ENCODE measurements around the gene GSTM2.
"Not testable (repeated sequence)": the region's sequence is repeated elsewhere in the genome, so short reads cannot be mapped to it uniquely, and the experiment has no call there.

GSTM2 gene

DNA sequence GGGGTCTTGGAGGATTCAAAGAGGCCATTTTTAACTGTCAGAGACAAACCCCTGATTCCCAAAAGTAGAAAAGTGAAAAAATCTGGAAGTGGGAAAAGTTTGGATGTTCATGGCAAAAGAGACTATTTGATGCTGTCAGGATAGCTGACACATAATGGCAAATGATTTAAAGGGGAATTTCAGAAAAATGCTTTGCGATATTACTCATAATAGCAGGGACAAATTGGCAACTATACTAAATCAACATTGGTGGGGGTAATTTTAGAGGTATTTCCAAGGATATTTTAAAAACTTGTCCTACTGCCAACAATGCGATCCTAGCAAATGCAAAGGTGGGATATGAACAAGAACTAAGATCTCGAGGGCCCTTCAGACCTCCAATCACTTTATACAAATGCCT, 17.2 kb upstream of the GSTM2 start:
- DNase-seq = no peak

DNA sequence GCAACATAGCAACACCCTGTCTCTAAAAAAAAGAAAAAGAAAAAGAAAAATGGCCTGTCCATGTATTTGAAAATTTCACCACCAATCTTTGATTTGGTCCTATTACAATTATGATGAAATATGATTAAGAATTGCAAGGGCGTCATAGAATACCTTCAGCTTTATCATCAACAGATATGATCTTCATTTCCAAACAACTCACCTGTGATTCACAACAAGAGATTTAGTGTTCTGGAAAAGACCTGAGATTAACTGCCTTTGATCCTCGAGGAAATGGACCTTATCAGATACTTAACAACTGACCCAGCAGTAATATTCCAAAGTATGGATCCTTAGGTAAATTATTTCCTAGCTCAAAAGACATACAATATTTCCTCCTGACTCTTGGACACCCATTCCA, 15.5 kb upstream of the GSTM2 start:
- no peak for DNase-seq

DNA sequence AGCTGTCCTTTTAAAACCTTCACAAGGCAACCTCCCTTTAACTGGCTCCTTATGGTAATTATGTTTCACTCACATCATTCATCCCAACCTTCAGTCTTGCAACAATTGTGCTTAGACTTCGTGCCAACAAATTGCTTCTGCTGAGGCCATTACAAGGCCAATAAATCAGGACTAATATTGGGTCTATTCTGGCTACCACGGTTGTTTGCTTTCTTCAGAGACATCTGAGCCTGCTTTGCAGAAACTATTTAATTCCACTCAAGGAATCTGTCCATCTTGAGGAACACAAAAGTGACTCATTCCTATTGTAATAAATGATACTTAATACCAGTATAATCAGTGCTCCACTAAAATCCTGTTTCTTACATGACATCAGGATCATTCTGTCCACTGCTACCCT, 14.6 kb upstream of the GSTM2 start:
- DNase-seq = no peak

DNA sequence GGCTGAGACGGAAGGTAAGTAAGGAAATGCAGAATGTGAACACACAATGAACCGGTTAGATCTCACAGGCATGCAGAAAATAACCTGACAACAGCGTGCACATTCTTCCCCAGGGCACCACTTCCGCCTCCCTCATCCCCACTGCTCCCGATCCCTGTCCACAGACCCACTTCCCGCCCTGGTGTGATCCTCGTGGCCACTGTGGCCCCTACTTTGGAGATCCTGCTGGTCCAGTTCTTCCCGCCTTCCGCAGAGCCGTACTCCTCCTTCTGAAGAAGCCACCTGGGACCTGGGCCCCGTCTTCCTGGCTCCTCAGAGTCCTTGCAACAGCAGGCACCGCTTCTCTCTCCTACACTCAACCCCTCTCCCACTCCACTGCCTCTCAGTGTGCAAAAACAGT, 13.3 kb upstream of the GSTM2 start:
- DNase-seq = no peak

DNA sequence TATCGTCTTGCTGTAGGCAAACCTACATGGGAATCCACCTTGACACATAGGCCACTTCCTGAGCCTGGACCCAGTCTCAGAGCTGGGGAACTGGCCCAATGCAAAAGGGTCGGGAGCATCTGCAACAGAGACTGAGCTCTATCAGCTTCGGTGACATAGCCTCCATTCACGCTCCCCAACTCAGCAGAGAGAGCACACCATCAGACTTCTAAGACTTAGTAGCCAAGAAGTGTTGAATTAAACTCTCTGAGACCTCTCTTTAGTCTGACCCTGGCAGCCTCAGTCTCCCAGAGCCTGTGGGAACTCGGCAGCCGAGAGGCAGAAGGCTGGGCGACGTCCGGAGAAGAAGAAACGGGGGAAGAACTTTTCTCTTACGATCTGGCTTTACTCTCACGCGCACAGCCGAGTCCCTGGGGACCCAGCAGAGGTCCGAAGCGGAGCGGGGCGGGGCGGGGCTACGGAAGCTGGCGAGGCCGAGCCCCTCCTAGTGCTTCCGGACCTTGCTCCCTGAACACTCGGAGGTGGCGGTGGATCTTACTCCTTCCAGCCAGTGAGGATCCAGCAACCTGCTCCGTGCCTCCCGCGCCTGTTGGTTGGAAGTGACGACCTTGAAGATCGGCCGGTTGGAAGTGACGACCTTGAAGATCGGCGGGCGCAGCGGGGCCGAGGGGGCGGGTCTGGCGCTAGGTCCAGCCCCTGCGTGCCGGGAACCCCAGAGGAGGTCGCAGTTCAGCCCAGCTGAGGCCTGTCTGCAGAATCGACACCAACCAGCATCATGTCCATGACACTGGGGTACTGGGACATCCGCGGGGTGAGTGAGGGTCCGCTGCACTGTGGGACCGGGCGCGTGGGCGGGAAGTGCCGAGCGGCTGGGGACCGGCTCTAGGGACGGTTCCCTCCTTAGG, 12.0 kb upstream of the GSTM2 start, which contains the start of gene GSTM4:
Gene GSTM4, plus strand, starts transcription at position 485 of the 905 bp plus-strand sequence. Its CDS starts 291 bp downstream, at position 776.
- peak; percentile 75 for DNase-seq

DNA sequence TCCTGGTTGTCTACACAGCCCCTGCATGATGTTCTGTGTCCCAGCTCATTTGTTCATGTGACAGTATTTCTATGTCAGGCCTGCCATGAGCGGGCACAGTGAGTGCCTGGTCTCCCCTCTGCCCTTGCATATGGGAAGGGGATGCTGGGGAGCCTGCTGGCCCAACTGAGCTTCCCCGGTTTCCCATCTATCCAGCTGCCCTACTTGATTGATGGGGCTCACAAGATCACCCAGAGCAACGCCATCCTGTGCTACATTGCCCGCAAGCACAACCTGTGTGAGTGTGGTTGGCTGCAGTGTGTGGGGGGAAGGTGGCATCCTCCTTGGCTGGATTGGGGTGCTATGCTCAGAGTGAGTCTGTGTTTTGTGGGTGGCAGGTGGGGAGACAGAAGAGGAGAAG, 10.5 kb upstream of the GSTM2 start:
- no peak for DNase-seq

DNA sequence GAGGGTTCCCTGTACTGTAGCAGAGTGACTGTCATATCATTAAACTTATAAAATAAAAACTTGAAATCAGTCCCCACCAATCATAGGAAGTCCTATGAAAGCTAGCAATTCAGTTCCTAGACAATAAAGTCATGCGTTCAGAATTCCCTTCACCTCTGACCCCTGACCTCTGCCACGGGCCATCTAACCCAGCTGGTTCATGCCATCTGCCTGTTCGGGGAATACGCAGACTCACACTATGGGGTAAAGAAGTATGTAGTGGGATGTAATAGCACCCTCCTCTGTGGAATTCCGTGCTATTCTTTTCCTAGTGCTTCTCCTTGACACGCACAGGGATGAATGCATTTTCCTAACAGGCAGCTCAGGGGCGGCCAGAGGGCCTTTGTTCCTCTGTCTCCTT, 9.9 kb upstream of the GSTM2 start:
- DNase-seq = no peak

DNA sequence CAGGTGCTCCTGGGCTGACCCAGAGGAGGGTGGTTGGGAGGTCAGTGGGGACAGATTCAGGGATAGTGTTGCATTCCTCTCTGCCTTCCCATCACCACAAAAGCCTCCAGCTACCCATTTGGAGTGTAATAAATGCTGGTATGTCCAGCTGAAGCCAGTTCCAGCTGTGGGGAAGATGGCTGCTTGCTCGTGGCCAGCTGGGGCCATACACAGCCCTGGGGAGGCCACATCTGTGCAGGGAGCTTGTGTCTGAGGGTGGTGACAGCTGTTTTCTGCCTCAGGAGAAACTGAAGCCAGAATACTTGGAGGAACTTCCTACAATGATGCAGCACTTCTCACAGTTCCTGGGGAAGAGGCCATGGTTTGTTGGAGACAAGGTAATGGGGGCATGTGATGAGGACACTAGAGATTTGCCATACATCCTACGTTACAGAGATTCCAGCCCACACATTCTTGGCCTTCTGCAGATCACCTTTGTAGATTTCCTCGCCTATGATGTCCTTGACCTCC, 9.3 kb upstream of the GSTM2 start:
- no peak for DNase-seq

DNA sequence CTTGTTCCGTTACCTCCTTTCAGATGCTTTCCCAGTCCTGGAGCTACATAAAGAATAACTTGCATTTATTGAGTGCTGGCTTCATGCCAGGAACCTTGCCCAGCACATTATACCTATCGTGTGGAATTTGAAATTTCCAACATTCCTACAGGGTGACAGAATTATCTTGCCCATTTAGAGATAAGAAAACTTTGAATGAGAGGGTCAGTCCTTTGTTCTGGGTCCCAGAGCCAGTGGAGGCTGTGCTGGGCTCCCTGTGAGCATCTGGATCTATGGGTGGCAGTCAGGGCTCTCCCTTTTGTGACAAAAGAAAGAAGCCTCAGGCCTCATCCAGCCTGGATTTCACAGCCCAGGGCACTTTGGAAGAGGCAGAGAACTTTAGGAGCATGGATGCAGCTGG, 8.7 kb upstream of the GSTM2 start:
- no peak for DNase-seq

DNA sequence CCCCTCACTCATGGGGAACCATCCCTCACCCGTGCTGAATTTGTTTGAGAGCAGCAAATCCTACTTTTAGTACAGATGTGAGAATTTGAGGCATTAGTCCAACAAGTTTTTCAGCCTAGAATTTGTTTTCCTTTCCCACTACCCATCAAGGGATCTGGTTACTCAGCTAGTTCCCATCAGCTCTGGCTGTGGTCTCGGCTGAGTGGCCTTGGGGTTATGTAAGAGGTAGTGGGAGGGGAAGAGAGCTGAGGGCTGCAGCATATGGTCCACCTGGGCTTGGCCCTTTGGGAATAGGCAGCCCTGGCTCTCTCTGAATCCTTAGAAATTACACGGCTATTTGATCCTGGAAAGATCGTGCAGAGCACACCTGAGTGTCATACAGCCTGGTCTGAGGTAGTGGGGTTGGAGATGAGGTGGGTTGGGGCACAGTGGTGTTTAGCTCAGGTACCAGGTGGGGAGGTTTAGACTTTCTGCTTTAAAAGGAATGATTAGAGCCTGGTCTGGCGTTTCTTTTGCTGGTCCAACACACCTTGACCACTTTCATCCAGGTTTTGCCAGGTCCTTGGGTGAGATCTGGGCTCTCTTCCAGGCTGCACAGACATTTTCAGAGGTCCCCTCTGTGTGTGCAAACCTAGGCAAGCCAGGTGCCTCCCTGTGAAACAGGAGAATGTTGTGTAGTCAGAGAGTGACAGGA, 7.7 kb upstream of the GSTM2 start:
- DNase-seq = no peak

DNA sequence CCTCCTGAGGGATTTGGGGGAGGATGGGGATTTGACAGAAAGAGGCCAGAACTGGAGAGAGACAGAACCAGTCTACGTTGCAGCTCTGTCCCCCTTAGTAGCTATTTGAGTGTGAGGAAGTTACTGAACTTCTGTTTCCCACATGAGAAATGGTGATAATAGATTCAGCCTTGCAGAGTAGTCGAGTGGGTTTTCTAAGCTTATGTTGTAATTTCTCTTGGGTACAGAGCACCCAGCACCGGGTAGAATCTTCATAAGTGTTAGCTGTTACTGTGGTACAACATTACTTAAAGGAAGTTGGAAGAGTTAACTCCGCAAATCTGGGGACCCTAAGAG, 7.2 kb upstream of the GSTM2 start:
- not testable (repeated sequence) for DNase-seq

DNA sequence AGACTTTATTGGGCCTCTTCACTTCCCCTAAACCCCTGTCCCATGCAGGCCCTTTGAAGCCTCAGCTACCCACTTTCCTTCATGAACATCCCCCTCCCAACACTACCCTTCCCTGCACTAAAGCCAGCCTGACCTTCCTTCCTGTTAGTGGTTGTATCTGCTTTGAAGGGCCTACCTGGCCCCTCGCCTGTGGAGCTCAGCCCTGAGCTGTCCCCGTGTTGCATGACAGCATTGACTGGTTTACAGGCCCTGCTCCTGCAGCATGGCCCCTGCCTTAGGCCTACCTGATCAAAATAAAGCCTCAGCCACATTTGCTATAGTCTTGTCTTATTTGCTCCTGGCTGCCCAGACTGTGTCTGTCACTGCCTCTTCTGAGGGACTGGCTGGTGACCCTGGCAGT, 6.5 kb upstream of the GSTM2 start:
- no peak for DNase-seq

DNA sequence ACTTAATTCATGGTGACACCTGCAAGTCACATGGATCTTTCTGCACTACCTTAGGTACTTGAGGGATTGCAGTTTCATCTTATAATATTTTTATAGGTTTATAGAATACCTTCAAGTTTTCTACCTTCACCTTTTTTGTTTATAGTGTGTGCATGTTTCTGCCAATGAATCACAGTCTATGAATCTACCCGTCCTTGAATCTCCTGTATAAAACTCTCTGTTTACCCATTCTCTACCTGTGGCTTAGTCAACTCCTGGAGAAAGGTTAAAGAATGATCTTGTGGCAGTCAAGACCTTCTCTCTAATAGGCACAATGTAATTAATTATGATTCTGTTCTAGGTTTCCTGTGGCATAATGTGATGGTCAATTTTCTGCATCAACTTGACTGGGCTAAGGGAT, 3.2 kb upstream of the GSTM2 start:
- DNase-seq = no peak

DNA sequence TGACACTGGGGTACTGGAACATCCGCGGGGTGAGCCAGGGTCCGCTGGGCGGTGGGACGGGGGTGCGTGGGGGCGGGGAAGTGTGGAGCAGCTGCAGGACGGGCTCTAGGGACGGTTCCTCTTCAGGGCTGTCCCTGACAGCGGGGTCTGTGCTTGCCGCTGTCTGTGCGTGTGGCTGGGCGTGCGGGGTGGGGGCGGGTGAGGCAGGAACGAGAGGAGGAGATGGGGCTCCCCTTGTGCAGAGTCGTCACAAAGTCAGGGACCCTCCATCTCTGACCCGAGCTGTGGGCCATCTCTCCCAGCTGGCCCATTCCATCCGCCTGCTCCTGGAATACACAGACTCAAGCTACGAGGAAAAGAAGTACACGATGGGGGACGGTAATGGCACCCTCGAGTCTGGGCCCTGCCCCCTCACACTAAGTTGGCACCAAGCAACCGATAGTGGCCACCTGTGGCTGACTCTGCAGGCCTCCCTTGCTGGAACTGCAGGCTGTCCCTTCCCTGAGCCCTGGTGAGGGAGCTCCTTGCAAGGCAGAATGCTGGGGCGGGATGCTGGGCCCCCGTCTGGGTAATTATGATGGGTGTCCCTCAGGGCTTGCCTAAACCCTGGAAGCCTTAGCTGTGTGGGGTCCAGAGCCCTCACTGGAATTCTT, 392 bp downstream of the GSTM2 start:
- DNase-seq = no peak

DNA sequence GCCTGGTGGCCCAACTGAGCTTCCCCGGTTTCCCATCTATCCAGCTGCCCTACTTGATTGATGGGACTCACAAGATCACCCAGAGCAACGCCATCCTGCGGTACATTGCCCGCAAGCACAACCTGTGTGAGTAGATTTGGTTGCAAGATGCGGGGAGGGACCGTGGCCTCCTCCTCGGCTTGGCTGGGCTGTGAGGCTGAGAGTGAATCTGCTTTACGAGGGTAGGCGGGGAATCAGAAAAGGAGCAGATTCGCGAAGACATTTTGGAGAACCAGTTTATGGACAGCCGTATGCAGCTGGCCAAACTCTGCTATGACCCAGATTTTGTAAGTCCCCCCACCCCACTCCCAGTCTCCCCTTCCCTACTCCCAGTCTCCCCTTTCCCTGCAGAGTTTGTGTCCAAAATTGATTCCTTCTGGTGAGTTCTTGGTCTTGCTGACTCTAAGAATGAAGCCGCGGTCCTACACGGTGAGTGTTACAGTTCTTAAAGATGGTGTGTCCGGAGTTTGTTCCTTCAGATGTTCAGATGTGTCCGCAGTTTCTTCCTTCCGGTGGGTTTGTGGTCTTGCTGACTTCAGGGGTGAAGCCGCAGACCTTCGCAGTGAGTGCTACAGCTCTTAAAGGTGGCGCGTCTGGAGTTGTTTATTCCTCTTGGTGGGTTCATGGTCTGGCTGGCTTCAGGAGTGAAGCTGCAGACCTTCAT, 1.5 kb downstream of the GSTM2 start:
- DNase-seq = peak; percentile 32

DNA sequence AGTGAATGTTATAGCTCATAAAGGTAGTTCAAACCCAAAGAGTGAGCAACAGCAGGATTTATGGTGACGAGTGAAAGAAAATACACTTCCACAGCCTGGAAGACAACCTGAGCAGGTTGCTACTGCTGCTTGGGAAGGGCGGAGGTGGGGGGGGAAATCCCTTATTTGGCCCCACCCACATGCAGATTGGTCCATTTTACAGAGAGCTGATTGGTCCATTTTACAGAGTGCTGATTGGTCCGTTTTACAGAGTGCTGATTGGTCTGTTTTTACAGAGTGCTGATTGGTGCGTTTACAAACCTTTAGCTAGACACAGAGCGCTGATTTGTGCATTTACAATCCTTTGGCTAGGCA, 2.1 kb downstream of the GSTM2 start:
- DNase-seq = not testable (repeated sequence)

DNA sequence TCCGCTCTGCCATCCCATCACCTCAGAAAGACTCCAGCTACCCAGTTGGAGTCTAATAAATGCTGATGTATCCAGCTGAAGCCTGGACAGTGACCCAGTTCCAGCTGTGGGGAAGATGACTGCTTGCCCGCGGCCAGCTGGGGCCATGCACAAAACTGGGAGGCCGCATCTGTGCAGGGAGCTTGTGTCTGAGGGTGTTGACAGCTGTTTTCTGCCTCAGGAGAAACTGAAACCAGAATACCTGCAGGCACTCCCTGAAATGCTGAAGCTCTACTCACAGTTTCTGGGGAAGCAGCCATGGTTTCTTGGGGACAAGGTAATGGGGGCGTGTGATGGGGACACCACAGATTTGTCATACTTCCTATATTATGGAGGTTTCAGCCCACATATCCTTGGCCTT, 3.2 kb downstream of the GSTM2 start:
- peak; percentile 0 for DNase-seq

DNA sequence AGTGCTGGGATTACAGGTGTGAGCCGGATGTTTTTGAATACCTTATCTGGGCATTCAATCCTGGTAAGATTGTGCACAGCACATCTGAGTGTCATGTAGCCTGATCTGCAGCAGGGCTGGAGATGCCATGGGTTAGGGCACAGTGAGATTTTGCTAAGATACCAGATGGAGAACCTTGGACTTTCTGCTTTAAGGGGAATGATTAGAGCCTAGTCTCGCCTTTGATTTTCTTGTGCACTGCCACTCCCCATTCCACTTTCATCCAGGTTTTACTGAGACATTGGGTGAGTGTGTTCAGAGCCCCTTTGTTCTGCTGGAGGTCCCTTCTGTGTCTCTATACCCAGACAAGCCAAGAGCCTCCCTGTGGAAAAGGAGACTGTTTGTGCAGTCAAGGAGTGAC, 6.0 kb downstream of the GSTM2 start:
- not testable (repeated sequence) for DNase-seq

DNA sequence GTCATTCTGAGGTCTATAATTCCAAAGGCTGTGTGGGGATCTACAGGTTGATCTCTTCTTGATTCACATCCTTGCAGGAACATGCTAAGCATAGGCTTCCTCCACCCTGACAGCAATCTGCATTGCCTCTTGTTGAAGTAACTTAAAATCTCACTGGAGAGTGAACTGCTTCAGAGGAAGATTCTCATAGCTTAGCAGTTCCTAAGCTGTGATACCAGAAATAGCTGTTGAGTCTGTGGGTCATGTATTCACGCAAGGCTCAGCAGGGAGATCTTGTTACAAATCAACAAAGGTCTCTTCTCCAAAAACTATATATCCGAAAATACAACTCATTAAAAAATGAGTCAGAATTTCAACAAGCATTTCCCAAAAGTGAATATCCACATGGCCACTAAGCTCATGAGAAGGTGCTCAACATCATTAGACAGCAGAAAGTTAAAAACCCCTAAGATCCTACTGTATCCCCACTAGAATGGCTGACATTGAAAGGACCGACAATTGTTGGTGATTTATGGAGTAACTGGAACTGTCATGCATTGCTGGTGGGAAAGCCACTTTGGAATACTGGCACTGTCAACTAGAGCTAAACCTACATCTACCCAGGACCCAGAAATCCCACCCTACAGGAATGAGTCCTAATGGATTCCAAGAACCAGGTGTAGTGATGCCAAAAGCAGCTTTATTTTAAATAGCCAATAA, 9.0 kb downstream of the GSTM2 start:
- DNase-seq = not testable (repeated sequence)

DNA sequence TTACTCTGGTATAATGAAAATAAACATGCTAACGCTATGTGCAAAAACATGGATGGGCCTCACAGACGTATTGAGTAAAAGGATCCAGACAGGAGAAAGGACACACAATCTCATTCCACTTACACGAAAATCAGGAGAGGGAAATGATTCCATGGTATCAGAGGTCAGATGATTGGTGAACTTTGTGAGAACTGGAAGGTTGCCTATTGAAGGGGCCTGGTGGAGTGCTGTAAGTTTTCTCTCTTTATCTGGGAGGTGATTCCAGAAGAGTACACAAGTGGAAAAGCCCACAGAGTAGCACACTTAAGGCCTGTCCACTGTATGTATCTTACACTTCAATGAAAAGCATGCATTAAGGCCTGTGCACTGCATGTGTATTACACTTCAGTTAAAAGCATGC, 9.6 kb downstream of the GSTM2 start:
- DNase-seq = peak; percentile 0

DNA sequence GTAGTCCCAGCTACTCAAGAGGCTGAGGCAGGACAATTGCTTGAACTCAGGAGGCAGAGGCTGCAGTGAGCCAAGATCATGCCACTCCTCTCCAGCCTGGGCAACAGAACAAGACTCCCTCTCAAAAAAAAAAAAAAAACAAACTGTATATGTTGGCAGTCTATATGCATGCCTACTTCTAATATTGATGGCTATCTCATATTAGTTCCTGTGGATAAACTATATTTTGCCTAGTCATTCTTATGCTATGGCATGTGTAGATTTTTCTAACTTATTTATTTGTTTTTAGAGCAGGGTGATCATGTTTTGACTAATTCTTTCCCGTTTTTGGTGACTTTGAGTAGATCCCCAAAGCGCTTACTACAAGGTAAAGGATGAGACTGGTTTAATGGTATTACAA, 10.8 kb downstream of the GSTM2 start:
- DNase-seq = not testable (repeated sequence)

DNA sequence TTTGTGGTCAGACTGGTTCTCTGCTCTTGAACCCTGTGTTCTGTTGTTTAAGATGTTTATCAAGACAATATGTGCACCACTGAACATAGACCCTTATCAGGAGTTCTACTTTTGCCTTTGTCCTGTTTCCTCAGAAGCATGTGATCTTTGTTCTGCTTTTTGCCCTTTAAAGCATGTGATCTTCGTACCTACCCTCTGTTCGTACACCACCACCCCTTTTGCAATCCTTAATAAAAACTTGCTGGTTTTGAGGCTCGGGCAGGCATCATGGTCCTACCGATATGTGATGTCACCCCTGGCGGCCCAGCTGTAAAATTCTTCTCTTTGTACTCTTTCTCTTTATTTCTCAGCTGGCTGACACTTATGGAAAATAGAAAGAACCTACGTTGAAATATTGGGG, 16.9 kb downstream of the GSTM2 start:
- not testable (repeated sequence) for DNase-seq
